ENCODE results near the gene DTD1. TPM values are rescaled to one million over a fixed set of nuclear protein-coding genes. Genes with fewer than 3 reads are reported as not detected.

The DTD1 gene
- total RNA-seq, 4 donors from 2014 or later, result 27.3 to 54.0 (median 35.2) TPM

- DNase-seq, result no peak
- Histone ChIP-seq H3K27me3 (no peaks in the 10 kb centered on the region), H3K36me3 (no peaks in the 10 kb centered on the region), H3K9me3 (peaks cover 0 to 1% (median 0%) of the 10 kb centered on the region in 3 donors), H3K27ac (no peak overlapping the region), H3K4me3 (no peak overlapping the region), H3K4me1 (no peaks in the 10 kb centered on the region)
- 80 to 92% methylated on average over 2 of the region's 2 CpGs for WGBS, 2 donors
- intact Hi-C loops (cut with DNase I), result no loop called here
- no peak for TF ChIP-seq POLR2A (IDR thresholded peaks at IDR 0.05)
- no peak for TF ChIP-seq CTCF (IDR thresholded peaks at IDR 0.05)
These were observed 213.7 kb downstream of the DTD1 start for GRCh38 chr20:18801516-18801915.

GRCh38 chr20:18802012-18802634, 214.3 kb downstream of the DTD1 start:
- H3K36me3 ChIP-seq, result no peaks in the 10 kb centered on the region
- H3K4me3 ChIP-seq, result no peak overlapping the region
- intact Hi-C loops (cut with DNase I), result no loop called here
- TF ChIP-seq CTCF (IDR thresholded peaks at IDR 0.05), result no peak
- no peak for TF ChIP-seq POLR2A (IDR thresholded peaks at IDR 0.05)
- no peaks in the 10 kb centered on the region for H3K27me3 ChIP-seq
- no peak overlapping the region for H3K27ac ChIP-seq
- DNase-seq, result no peak
- WGBS, 2 donors, result 61 to 67% methylated on average over 5 to 7 of the region's 7 CpGs
- H3K9me3 ChIP-seq, result no peaks in the 10 kb centered on the region
- no peaks in the 10 kb centered on the region for H3K4me1 ChIP-seq

GRCh38 chr20:18805881-18806280, 218.0 kb downstream of the DTD1 start:
- intact Hi-C loops (cut with DNase I), result no loop called here
- Histone ChIP-seq H3K27ac (no peak overlapping the region), H3K4me3 (no peak overlapping the region), H3K9me3 (no peaks in the 10 kb centered on the region), H3K27me3 (no peaks in the 10 kb centered on the region), H3K4me1 (no peaks in the 10 kb centered on the region), H3K36me3 (no peaks in the 10 kb centered on the region)
- TF ChIP-seq CTCF (IDR thresholded peaks at IDR 0.05) (no peak), POLR2A (IDR thresholded peaks at IDR 0.05) (no peak)
- 63 to 74% methylated on average over 4 of the region's 4 CpGs for WGBS, 2 donors
- DNase-seq, result no peak

GRCh38 chr20:18808712-18809111, 220.9 kb downstream of the DTD1 start:
- no peak overlapping the region for H3K4me3 ChIP-seq
- DNase-seq, result no peak
- H3K36me3 ChIP-seq, result no peaks in the 10 kb centered on the region
- no peak for TF ChIP-seq POLR2A (IDR thresholded peaks at IDR 0.05)
- TF ChIP-seq CTCF (IDR thresholded peaks at IDR 0.05), result no peak
- no peaks in the 10 kb centered on the region for H3K4me1 ChIP-seq
- H3K27ac ChIP-seq, result no peak overlapping the region
- H3K27me3 ChIP-seq, result no peaks in the 10 kb centered on the region
- WGBS, 2 donors, result 31 to 50% methylated on average over 2 to 3 of the region's 3 CpGs
- intact Hi-C loops (cut with DNase I), result no loop called here
- H3K9me3 ChIP-seq, result no peaks in the 10 kb centered on the region

GRCh38 chr20:18811186-18811585, 223.3 kb downstream of the DTD1 start:
- Histone ChIP-seq H3K4me3 (no peak overlapping the region), H3K4me1 (no peaks in the 10 kb centered on the region), H3K36me3 (no peaks in the 10 kb centered on the region), H3K27ac (no peak overlapping the region), H3K9me3 (no peaks in the 10 kb centered on the region), H3K27me3 (no peaks in the 10 kb centered on the region)
- intact Hi-C loops (cut with DNase I), result no loop called here
- no peak for DNase-seq
- TF ChIP-seq CTCF (IDR thresholded peaks at IDR 0.05) (no peak), POLR2A (IDR thresholded peaks at IDR 0.05) (no peak)
- WGBS, 2 donors, result 79 to 82% methylated on average over 6 of the region's 6 CpGs

Measured in esophagus squamous epithelium (tissue), 5 donors.